Hippocampal formation (tissue), 2 donors: ENCODE results near the gene ZBTB42.
"Not testable (repeated sequence)": the region's sequence is repeated elsewhere in the genome, so short reads cannot be mapped to it uniquely, and the experiment has no call there.

Experiments used
- DNase-seq, 2 donors: peaks; one replicate each; lab custom pipeline; 2025; lab: John Stamatoyannopoulos, UW

ZBTB42 gene

DNA sequence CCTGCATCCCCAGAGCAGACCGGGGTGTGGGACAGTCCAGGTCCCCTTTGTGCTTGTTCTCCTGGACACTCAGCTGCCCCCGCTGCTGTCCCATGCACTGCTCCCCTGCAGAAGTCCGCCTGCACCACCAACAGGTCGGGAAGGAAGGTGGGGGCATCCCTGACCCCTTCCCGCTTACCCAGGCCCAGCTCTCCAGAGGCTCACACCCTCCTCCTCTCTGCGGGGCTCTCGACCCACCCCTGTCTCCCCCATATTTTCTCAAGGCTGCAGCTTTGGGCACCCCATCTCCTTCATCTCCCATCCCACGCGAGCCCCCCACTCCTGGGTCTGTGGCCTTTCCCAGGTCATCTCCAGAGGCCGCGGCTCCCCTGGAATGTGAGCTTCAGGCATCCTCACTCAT lies 9.4 kb downstream of the ZBTB42 start:
- DNase-seq = no peak

DNA sequence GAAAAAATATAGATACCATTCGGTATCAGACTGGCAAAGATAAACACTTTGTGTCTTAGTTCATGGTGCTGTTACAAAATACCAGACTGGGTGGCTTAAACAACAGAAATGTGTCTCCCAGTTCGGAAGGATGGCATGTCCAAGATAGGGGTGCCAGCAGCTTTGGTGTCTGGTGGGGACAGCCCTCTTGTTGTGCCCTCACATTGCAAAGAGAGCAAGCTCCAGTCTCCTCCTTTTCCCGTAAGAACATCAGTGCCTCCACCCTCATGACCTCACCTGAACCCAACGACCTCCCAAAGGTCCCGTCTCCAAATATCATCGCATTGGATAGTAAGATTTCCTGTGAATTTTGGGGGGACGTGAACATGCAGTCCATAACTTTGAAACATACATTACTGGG lies 12.4 kb downstream of the ZBTB42 start:
- no peak for DNase-seq

DNA sequence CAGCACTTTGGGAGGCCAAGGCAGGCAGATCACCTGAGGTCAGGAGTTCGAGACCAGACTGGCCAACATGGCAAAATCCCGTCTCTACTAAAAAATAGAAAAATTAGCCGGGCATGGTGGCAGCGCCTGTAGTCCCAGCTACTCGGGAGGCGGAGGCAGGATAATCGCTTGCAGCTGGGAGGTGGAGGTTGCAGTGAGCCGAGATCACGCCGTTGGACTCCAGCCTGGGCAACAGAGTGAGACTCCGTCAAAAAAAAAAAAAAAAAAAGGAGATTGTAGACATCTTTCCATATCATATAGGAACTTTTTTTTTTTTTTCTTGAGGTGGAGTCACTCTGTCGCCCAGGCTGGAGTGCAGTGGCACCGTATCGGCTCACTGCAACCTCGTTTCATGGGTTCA lies 13.8 kb downstream of the ZBTB42 start:
- DNase-seq = not testable (repeated sequence)

DNA sequence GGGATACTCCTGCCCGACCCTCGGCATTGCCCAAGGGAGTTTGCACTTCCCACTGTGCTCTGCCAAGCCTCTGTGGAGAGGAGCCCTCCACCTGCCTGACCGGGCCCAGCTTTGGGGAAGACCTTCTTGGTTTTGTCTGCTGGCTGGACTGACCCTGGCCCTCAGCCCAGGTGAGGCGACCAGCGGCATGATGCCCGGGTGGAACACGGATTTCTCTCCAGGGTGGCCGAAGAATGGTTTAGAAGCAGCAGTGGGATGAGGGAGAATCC lies 15.6 kb downstream of the ZBTB42 start:
- no peak for DNase-seq

DNA sequence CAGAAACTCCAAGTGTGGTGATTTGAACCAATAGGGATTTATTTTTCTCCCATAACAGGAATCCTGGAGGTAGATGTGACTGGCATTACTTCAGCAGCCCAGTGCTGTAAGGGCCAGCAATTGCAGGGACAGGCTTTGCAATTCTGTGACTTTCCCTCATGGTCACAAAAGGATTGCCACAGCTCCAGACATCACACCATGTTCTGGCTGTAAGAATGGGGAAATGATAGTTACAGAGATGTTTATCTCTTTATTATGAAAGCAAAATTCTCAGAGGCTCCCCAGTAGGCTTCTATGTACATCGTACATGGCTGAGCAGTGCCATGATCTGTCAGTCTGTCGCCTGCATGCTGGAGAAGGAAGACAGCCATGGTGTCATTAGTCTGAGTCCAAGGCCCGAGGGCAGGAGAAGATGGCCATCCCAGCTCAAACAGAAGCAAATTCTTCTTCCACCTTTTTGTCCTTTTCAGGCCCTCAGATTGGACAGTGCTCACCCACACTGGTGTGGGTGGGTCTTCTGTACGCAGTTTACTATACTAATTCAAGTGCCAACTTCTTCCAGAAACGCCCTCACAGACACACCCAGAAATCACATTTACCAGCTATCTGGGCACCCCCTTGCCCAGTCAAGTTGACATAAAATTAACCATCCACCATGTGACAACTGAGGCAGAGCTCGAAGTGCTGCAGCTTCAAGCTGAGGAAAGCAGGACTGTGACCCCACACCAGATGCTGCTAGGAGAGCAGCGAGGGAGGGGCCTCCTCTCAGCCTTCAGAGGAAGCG lies 17.2 kb downstream of the ZBTB42 start:
- DNase-seq = no peak

DNA sequence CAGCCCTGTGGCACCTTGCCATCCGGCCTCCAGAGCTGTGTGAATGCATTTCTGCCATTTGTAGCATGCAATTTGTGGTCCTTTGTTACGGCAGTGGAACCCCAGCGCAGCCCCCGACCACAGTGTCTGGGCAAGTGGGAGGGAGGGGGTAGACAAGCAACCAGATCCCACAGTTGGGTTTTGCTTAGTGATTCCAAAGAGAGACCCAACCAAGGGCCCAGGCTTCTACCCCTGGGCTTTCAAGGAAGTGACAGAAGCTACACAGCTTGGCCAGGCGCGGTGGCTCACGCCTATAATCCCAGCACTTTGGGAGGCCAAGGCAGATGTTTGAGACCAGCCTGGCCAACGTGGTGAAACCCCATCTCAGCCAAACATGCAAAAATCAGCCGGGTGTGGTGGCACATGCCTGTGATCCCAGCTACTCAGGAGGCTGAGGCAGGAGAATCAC lies 17.8 kb downstream of the ZBTB42 start:
- DNase-seq = no peak

DNA sequence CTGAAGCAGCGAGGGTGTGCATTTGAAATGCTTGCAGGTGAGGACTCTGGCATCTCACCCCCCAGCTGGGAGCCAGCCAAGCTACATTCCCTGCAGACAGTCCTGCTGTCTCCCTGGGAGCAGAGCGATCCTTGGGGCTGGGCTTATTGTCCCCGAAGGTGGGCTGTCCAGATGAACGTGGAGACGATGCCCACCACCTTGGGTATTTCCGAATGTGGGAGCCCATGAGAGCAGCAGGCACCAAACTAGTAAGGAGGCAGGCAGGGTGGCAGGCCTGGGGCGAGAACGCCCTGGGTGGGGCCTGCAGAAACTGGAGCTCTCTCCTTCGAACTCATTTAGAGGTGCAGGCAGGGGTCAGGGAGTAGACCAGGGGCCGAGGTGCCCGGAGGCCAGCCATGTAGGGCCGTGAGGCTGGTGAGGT lies 18.5 kb downstream of the ZBTB42 start:
- no peak for DNase-seq

DNA sequence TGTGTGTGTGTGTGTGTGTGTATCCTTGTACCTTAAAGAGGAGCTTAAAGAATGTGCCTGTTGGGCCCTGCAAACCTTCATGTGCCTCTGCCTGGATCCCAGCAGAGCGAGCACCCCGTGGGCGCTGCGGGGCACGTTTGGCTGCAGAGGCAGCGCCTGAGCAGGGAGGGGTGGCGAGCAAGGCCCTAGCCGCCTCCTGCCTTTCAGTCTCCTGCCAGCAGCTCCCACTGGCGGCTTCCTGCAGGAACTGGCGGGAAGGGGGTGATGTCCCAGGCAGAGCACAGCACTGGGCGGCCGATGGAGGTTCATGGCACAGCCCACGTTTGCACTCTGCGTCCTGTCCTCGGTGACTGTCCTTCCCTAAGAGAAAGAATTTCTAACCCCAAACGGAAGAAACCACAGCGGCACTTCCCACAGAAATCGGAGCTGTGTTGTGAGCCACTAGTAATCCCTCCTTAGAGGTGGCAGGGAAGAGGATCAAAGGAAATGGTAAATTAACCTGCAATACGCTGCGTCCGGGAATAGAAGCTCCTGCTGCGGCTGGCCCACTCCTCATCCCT lies 19.8 kb downstream of the ZBTB42 start:
- peak in 1 of 2 donors; percentile 14 for DNase-seq

DNA sequence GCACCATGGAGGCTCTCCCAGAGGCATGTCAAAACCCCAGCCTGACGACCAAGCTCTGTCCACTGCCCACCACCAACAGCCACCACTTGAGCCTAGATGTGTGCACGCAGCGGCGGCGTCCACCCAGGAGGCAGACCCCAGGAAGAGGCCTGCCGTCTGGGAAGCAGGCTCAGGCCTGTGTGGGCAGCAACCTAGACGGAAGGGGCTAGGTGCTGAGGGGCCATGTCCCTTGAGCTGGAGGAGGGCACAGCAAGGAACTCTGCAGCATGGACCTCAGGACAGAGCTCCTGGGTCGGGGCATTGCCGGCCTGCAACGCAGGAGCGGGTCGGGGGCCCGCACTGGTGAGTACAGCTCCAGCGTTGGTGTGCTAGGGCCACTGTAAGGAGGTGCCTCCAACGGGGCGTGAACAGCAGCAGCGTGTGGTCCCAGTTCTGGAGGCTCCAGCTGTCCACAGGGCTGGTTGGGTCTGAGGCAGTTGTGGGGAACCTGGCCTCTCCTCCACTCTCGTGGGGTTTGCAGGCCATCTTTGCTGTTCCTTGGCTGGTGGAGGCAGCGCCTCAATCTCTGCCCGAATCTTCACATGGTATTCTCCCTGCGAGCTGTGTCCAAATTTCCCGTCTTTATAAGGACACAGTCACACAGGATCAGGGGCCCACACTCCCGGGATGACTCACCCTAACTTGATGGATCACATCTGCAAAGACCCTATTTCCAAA lies 20.5 kb downstream of the ZBTB42 start:
- no peak for DNase-seq

DNA sequence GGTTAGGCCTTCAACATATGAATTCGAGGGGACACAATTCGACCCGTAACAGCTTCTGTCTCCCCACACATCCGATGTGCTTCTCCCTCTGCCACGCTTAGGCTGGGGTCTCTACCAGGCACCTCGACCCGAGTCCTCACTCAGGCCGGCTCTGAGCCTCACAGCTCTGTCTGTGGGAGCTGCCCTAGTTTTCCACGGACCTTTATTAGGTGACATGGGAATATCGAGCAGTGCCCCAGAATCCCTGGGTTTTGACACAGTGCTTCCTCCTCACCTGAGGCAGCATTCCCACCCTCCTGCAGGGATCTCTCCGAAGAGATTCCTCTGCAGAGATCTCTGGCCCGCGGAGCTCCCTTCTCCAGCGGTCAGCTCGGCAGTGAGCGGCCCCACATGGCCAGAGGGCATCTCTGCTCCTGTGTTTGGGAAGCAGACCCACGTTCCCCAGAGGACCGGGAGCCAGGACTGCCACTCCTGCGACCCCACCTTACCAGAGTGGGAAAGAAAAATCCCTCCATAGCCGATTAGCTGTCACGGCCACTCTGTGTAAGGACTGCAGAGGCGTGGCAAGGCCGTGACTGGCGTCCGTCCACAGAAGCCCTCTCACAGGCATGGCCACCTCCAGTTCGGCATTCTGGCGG lies 21.2 kb downstream of the ZBTB42 start:
- DNase-seq = no peak

DNA sequence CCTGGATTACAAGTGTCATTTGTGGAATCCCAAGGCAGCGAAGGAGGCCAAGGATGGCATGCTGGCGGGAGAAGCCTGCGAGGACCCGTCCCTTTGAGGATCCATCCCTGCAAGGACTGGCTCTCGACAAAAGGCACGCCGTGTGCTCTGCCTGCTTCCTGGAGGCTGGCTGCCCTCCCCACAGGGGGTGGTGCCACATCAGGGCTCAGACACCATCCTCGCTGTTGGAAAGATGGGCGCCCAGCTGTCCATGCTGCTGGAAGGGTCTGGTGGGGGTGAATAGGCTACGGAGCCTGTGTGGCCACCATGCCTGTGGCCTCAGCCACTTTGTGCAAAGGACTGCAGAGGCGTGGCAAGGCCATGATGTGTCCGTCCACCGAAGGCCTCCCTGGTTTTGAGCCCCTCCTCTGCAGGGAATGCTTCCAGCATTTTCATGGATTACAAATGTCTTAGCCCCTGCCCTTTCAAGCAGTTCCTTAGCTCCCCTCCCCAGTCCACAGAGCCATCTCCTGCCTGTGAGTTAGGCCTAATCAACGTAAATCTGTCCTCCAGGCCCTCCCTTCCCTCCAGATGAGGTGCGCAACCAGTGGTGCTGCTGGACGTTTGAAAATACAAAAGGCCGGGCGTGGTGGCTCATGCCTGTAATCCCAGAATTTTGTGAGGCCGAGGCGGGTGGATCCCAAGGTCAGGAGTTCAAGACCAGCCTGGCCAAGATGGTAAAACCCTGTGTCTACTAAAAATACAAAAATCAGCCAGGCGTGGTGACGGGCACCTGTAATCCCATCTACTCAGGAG lies 22.1 kb downstream of the ZBTB42 start:
- DNase-seq = no peak

DNA sequence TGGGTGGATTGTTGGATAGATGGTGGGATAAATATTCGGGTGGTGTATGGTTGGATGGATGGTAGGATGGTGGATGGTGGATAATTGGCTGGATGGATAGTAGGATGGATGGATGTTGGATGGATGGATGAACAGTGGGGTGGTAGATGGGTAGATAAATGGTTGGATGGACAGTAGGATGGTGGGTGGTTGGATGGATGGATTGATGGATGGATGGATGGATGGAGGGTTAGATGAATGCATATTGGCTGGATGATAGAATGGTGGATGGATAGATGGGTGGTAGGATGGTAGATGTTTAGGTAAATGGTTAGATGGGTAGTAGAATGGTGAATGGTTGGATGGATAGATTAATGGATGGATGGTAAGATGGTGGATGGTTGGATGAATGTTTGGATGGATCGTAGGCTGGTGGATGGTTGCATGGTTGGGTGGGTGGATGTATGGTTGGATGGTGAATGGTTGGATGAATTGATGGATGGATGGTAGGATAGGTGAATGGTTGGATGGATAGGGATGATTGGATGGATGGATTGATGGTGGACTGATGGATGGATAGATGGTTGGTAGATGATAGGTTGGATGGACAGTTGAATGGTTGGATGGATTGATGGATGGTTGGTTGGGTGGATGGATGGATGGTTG lies 23.6 kb downstream of the ZBTB42 start:
- no peak for DNase-seq

DNA sequence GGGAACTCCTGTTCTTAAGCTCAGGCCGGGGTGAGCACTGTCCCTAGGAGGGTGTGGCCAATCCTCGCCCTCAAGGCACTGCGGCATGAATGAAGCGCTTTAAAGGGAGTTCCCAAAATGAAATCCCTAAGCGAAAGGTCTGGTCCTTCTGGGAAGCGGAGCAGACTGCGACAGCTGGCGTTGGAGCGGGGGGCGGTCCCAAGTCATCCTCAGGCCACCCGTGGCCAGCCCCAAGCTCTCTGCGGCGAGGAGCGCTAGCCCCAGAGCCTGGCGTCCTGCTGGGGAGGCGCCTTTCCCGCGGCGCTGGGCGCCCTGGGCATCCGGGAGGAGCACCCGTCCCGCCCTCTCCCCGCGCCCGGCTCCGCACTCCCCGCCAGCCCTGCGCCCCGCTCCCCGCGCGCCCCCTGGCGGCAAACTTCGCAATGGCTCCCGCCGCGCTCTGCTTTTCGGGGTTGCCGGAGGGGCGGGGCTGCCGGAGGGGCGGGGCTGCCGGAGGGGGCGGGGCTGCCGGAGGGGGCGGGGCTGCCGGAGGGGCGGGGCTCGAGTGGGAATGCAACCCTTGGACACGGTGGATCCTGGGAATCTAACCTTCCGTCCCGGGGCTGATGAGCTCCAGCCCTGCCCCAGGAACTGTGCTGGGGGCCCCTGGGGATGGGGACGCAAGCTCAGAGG lies 25.4 kb downstream of the ZBTB42 start:
- peak; percentile 61 to 89 for DNase-seq

DNA sequence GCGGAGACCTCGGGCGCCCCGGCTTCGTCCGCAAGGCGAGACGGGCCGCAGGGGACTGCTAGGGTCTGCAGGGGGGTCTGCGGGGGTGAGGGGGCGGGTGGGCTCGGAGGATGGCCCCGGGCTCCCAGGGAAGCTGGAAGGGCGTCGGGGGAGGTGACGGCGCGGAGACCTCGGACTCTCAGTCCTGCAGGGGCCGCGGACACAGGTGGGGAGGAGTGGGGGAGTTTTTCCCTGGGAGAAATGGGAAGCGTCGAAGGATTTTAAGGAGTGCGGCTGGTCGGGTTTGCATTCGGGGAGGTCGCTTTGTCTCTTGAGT lies 25.9 kb downstream of the ZBTB42 start:
- no peak for DNase-seq

DNA sequence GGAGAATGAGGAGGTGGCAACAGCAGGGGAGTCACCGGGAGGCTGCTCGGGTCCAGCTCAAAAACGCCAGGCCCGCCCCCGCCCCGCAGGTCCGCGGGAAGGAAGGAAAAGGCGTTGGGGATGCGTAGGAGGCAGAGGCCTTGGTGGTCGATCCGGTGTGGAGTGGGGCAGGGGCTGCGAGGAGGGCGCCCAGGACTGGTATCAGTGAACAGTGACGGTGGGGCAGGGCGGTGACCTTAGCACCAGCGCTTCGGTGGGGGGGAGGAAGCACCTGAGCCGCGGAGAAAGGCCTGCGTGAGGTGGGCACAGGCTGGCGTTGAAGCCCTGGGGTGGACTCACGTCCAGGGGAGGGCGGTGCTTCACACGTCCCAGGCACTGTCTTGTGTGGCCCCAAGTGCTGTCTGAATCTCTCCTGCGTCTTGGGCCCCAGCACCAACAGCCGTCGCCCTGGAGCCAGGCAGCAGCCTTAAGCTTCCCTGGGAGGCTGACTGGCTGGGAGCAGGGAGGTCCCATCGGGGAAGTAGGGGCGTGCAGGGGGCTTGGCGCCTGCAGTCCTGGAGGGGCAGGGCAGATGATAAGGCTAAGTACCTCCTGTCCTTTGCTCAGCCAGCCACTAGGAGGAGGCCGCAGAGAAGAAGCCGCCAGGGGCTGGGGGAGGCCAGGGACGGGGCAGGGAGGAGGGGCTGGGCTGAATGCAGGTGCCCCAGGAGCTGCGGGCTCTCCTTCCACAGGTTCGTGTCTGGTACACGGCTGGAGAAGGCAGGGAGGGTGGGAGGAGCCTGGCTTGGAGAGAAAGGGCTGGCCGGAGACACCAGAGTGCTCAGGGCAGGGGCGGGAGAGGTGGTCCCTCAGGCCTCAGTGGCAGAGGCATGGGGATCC lies 26.5 kb downstream of the ZBTB42 start:
- no peak for DNase-seq

DNA sequence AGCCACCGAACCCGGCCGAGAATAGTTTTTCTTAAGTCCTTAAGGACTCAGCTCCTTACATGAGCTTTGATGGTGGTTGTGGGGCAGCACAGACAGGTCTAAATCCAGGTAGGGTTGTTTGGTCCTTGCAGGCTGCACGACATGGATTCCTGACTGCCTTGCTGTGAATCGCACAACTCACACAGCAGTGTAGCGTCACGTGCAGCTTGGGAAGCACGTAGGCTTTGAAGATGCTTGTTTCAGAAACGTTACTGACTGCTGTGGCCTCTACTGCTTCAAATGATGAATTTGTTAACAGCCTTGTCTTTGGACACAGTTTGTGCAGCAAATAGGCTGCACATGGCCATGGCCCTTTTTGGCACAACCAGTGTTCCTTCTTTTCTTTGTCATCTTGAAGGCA lies 29.9 kb downstream of the ZBTB42 start:
- DNase-seq = no peak

DNA sequence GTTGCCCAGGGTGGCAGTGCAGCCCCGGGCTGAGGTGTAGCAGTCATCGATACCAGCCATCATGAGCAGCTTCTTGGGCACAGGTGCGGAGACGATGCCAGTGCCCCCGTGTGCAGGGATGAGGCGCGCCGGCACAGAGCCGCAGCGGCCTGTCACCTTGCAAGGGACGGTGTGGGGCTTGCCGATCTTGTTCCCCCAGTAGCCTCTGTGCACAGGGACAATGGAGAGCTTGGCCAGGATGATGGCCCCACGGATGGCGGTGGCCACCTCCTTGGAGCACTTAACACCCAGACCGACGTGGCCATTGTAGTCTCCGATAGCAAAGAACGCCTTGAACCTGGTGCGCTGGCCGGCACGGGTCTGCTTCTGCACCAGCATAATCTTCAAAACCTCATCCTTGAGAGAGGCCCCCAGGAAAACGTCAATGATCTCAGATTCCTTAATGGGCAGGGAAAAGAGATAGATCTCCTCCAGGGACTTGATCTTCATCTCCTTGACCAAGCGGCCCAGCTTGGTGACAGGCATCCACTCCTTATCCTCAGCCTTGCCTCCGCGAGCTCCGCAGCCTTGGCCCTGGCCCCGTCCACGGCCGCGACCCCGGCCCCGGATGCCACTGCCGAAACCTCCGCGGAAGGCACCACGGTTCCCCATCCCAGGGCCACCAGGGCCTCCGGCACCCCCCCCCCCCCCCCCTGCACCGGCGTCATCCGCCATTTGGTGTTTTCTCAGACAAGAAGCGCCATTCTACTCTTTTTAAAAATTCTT lies 35.5 kb downstream of the ZBTB42 start:
- not testable (repeated sequence) for DNase-seq

DNA sequence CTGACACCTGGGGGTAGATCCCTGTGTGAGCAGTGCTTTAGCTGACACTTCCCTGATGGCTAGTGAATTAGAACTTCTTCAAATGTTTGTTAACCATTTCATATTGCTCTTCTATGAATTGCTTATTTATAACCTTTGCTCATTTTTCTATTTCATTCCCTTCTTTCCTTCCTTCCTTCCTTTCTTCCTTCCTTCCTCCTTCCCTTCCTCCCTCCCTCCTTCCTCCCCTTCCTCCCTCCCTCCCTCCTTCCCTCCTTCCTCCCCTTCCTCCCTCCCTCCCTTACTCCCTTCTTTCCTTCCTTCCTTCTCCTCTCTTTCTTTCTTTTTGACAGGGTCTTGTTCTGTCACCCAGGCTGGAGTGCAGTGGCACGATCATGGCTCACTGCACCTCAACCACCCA lies 40.8 kb downstream of the ZBTB42 start:
- no peak for DNase-seq

DNA sequence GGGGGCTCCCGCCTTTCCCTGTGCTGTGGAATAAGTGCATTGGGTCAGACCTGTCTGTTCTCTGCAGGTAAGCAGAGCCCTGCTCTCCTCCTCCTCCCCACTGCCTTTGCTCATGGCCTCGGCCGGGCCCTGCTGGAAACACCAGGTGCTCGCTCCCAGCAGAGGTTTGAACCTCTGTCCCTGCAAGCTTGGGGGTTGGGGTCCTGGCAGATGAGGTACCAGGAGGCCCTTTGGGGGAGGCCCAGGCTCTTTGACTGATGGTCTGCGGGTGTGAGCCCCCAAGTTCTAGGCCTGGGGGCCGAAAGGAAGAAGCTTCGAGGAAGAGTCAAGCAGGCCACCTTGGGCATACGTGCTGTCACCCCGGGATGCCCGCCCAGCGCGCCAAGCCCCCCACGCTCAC lies 42.1 kb downstream of the ZBTB42 start:
- no peak for DNase-seq
